B cell (primary cell): ENCODE data around the gene CDH1. TPM values are rescaled to one million over a fixed set of nuclear protein-coding genes. Genes with fewer than 3 reads are reported as not detected.

ENCODE experiments used
- ATAC-seq: fragments of 200-7000 bp; cut with Tn5 transposase; one replicate; pipeline ENCODE4 v1.10.0; 2021; ENCODE audit warnings: low read depth, mild to moderate bottlenecking, moderate number of reproducible peaks, moderate library complexity
- CTCF ChIA-PET: fragments of 350-600 bp; sonication (Branson Sonifier 250); formaldehyde crosslinking; loops from one replicate; lab custom pipeline; 2021; ENCODE audit warnings: antibody characterized with exemption, inconsistent platforms; lab: Charles Lee
- POLR2A ChIA-PET: fragments of 350-600 bp; sonication (Branson Sonifier 250); formaldehyde crosslinking; loops from one replicate; lab custom pipeline; 2021; ENCODE audit warnings: antibody characterized with exemption; lab: Charles Lee
- DNase-seq: peaks from one replicate; pipeline ENCODE4 v3.0.0; 2013
- H2AFZ ChIP-seq: 2 replicates; pipeline ENCODE4 v1.6.1; 2012; ENCODE audit warnings: mild to moderate bottlenecking, low read depth, low read length; ENCODE audit not compliant: insufficient read depth, poor library complexity, severe bottlenecking
- H3K27ac ChIP-seq, 2 donors: 1 replicate in 1 of 2; 2 replicates in 1 of 2; pipeline ENCODE4 v1.5.1; 2012 to 2013; ENCODE audit warnings: low read length in 2 of 2, mild to moderate bottlenecking in 2 of 2, moderate library complexity in 1 of 2
- H3K27me3 ChIP-seq, 4 experiments: fragments of 200-600 bp in 1 of 4; sonication (generic) in 1 of 4; replicated peaks in 1 of 4; 1 replicate in 2 of 4; 2 replicates in 2 of 4; pipeline versions ENCODE4 v1.6.1 to v1.7.0; 2013 to 2016; ENCODE audit warnings: low read length in 3 of 4, mild to moderate bottlenecking in 2 of 4, mixed read lengths in 1 of 4, moderate library complexity in 1 of 4; ENCODE audit not compliant: insufficient read depth in 4 of 4, control insufficient read depth in 3 of 4; ENCODE audit errors: control extremely low read depth in 1 of 4
- H3K36me3 ChIP-seq, 2 experiments: replicated peaks in 1 of 2; 1 replicate in 1 of 2; 2 replicates in 1 of 2; pipeline versions ENCODE4 v1.6.1 to v1.7.1; 2013; ENCODE audit warnings: low read length in 1 of 2; ENCODE audit not compliant: insufficient read depth in 2 of 2, control insufficient read depth in 1 of 2; ENCODE audit errors: control extremely low read depth in 1 of 2, extremely low read depth in 1 of 2
- H3K4me1 ChIP-seq, 2 donors: fragments of 200-600 bp in 1 of 2; sonication (generic) in 1 of 2; 1 replicate in 1 of 2; 2 replicates in 1 of 2; pipeline versions ENCODE4 v1.5.1 to v1.6.1; 2013 to 2017; ENCODE audit warnings: low read length in 2 of 2; ENCODE audit not compliant: control insufficient read depth in 2 of 2, insufficient read depth in 2 of 2
- H3K4me2 ChIP-seq: replicated peaks from 2 replicates; pipeline ENCODE3; 2012; ENCODE audit warnings: mild to moderate bottlenecking, low read depth, low read length; ENCODE audit not compliant: poor library complexity, severe bottlenecking
- H3K4me3 ChIP-seq, 5 experiments: fragments of 200-600 bp in 1 of 5; sonication (generic) in 1 of 5; 1 replicate in 3 of 5; 2 replicates in 2 of 5; pipeline versions ENCODE4 v1.5.1 to v1.7.0; 2011 to 2016; ENCODE audit warnings: low read length in 4 of 5, mild to moderate bottlenecking in 4 of 5, low read depth in 2 of 5, control low read depth in 1 of 5, moderate library complexity in 1 of 5; ENCODE audit not compliant: insufficient read depth in 1 of 5; ENCODE audit errors: control extremely low read depth in 1 of 5, extremely low read depth in 1 of 5
- H3K79me2 ChIP-seq: fragments of 200-600 bp; sonication (generic); one replicate; pipeline ENCODE4 v1.6.0; 2016; ENCODE audit warnings: low read length; ENCODE audit not compliant: control insufficient read depth, insufficient read depth
- H3K9ac ChIP-seq: fragments of 200-600 bp; sonication (generic); 2 replicates; pipeline ENCODE4 v1.6.1; 2017; ENCODE audit warnings: mild to moderate bottlenecking, low read length, moderate library complexity
- H3K9me3 ChIP-seq, 3 donors: one replicate each; pipeline versions ENCODE4 v1.6.1 to v1.7.1; 2013; ENCODE audit warnings: low read length in 2 of 3; ENCODE audit not compliant: control insufficient read depth in 2 of 3, insufficient read depth in 1 of 3; ENCODE audit errors: control extremely low read depth in 1 of 3
- H4K20me1 ChIP-seq: 2 replicates; pipeline ENCODE4 v1.6.0; 2012; ENCODE audit warnings: mild to moderate bottlenecking, low read length; ENCODE audit not compliant: insufficient read depth, control insufficient read depth, poor library complexity, severe bottlenecking
- H3K27ac Mint-ChIP-seq: one replicate; pipeline ENCODE4 v1.8.0; 2021; ENCODE audit warnings: mixed read lengths
- H3K27me3 Mint-ChIP-seq: one replicate; pipeline ENCODE4 v1.8.0; 2021; ENCODE audit warnings: mixed read lengths
- H3K4me1 Mint-ChIP-seq: one replicate; pipeline ENCODE4 v1.8.0; 2021; ENCODE audit warnings: mixed read lengths
- H3K4me3 Mint-ChIP-seq: one replicate; pipeline ENCODE4 v1.8.0; 2021; ENCODE audit warnings: mixed read lengths
- H3K9me3 Mint-ChIP-seq: one replicate; pipeline ENCODE4 v1.8.0; 2022; ENCODE audit warnings: mixed read lengths; ENCODE audit not compliant: insufficient read depth
- EZH2 ChIP-seq: IDR thresholded peaks from 2 replicates; pipeline ENCODE4 v1.6.1; 2012; ENCODE audit warnings: borderline replicate concordance, low read depth, mild to moderate bottlenecking, moderate library complexity, low read length; ENCODE audit not compliant: insufficient read depth, poor library complexity, severe bottlenecking
- WGBS: methylation state at CpG from one replicate; pipeline ENCODE4 v1.1.5; 2013; ENCODE audit warnings: missing lambda C conversion rate; ENCODE audit not compliant: insufficient coverage; 5-methylcytosine and 5-hydroxymethylcytosine counted together
- intact Hi-C: fragments of 100-400 bp; cut with micrococcal nuclease; formaldehyde crosslinking; loops from one replicate; pipeline ENCODE4 v1.10.0; 2022
- polyA plus RNA-seq: library from polyadenylated mRNA; depleted of rRNA; stranded (reverse); fragments of >200 nt; gene quantifications from 2 replicates; pipeline ENCODE4 v1.2.3, GENCODE V29; 2012
- total RNA-seq, 2 donors: library from RNA; stranded (reverse); fragments of 120-200 nt in 1 of 2; gene quantifications; 1 replicate in 1 of 2; 2 replicates in 1 of 2; pipeline versions ENCODE4 v1.2.3 to v1.2.4, GENCODE V29; 2013 to 2022
- TF ChIP-seq, protein P1 (sequence below): fragments of 200-600 bp; IDR thresholded peaks from one replicate; pipeline ENCODE4 v1.8.0; 2022; ENCODE audit warnings: antibody characterized with exemption, mild to moderate bottlenecking

The CDH1 gene
- total and polyA plus RNA-seq, 2 donors (not counting 1 experiment from before 2014, with no cell fraction given), result 2.0 TPM; not detected in 1

DNA sequence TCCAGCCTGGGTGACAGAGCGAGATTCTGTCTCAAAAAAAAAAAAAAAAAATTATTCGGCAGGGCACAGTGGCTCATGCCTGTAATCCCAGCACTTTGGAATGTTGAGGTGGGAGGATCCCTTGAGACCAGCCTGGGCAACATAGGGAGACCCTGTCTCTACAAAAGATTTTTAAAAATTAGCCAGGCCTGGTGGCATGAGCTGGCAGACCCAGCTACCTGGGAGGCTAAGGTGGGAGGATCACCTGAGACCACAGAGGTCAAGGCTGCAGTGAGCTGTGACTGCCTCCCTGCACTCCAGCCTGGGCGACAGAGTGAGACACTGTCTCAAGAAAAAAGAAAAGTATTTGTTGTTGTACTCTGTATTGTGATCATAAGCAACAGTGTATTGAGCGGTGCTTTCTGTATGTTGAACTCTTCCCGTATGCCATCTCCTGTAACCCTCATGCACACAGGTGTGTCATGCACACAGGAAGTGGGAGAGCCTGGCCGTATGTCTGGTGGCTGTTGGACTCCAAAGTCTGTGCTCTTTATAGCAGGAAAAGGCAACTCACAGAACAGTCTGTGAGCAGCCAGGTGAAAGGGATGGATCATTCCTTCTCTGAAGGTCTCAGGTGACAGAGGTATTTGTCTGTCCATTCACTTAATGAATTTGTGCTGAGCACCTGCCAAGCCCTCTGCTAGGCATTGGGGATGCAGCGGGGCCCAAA is 17.1 kb downstream of the CDH1 start:
- Histone ChIP-seq H2AFZ (no peak overlapping the region), H3K27ac (no peak overlapping the region), H3K4me2 (no peak overlapping the region), H3K9ac (no peak overlapping the region), H3K79me2 (no peaks in the 10 kb centered on the region), H3K4me1 (peaks cover 5 to 22% of the 10 kb centered on the region in 2 donors), H3K27me3 (peaks cover 0 to 4% (median 1%) of the 10 kb centered on the region in 4 experiments), H3K9me3 (no peaks in the 10 kb centered on the region), H4K20me1 (no peaks in the 10 kb centered on the region), H3K4me3 (no peak overlapping the region), H3K36me3 (no peaks in the 10 kb centered on the region)
- H3K27me3 Mint-ChIP-seq, result peaks cover 3% of the 10 kb centered on the region
- H3K9me3 Mint-ChIP-seq, result no peaks in the 10 kb centered on the region
- ChIA-PET CTCF (no interaction called here), POLR2A (no interaction called here)
- WGBS, result 97% methylated on average over 3 of the region's 7 CpGs
- peak overlapping the region; percentile 5 for H3K27ac Mint-ChIP-seq
- DNase-seq (no peak), ATAC-seq (no peak)
- peaks cover 28% of the 10 kb centered on the region for H3K4me1 Mint-ChIP-seq
- intact Hi-C loops, result no loop called here
- no peak for TF ChIP-seq EZH2
- TF ChIP-seq, protein P1, sequence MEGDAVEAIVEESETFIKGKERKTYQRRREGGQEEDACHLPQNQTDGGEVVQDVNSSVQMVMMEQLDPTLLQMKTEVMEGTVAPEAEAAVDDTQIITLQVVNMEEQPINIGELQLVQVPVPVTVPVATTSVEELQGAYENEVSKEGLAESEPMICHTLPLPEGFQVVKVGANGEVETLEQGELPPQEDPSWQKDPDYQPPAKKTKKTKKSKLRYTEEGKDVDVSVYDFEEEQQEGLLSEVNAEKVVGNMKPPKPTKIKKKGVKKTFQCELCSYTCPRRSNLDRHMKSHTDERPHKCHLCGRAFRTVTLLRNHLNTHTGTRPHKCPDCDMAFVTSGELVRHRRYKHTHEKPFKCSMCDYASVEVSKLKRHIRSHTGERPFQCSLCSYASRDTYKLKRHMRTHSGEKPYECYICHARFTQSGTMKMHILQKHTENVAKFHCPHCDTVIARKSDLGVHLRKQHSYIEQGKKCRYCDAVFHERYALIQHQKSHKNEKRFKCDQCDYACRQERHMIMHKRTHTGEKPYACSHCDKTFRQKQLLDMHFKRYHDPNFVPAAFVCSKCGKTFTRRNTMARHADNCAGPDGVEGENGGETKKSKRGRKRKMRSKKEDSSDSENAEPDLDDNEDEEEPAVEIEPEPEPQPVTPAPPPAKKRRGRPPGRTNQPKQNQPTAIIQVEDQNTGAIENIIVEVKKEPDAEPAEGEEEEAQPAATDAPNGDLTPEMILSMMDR, result no peak
- H3K4me3 Mint-ChIP-seq, result no peak overlapping the region
